Thyroid gland (tissue), 4 donors: ENCODE data around the gene CDKN2D. TPM values are rescaled to one million over a fixed set of nuclear protein-coding genes. Genes with fewer than 3 reads are reported as not detected.

Experiments
- DNase-seq, 2 donors: peaks; one replicate each; pipeline ENCODE4 v3.0.0-alpha.2; 2019
- H3K27ac ChIP-seq, 3 donors: fragments of 200-600 bp; sonication (generic); 1 replicate in 2 of 3; 2 replicates in 1 of 3; pipeline ENCODE4 v1.5.1; 2016 to 2019; ENCODE audit warnings: mild to moderate bottlenecking in 1 of 3, moderate library complexity in 1 of 3
- H3K27me3 ChIP-seq: fragments of 200-600 bp; sonication (generic); one replicate; pipeline ENCODE4 v1.5.1; 2019
- H3K36me3 ChIP-seq, 2 donors: fragments of 200-600 bp; sonication (generic); one replicate each; pipeline ENCODE4 v1.5.1; 2016 to 2019
- H3K4me1 ChIP-seq, 2 donors: fragments of 200-600 bp; sonication (generic); one replicate each; pipeline ENCODE4 v1.5.1; 2017 to 2019
- H3K4me3 ChIP-seq, 3 donors: fragments of 200-600 bp; sonication (generic); replicated peaks in 1 of 3; 1 replicate in 2 of 3; 2 replicates in 1 of 3; pipeline ENCODE4 v1.5.1; 2016; ENCODE audit warnings: mild to moderate bottlenecking in 1 of 3
- H3K9me3 ChIP-seq: fragments of 200-600 bp; sonication (generic); one replicate; pipeline ENCODE4 v1.5.1; 2017
- CTCF ChIP-seq, 6 experiments: fragments of 200-600 bp in 3 of 6; fragments of 450-650 bp in 3 of 6; sonication (generic) in 3 of 6; IDR thresholded peaks; one replicate each; pipeline ENCODE4 v1.5.1; 2016 to 2019; ENCODE audit warnings: antibody characterized with exemption in 6 of 6, mild to moderate bottlenecking in 2 of 6, inconsistent platforms in 1 of 6, moderate library complexity in 1 of 6
- POLR2A ChIP-seq, 2 donors: fragments of 450-650 bp; IDR thresholded peaks; one replicate each; pipeline ENCODE4 v1.6.1; 2017; ENCODE audit warnings: antibody characterized with exemption in 2 of 2, mild to moderate bottlenecking in 2 of 2, moderate library complexity in 1 of 2
- WGBS, 2 donors: methylation state at CpG; one replicate each; pipeline ENCODE4 v1.1.5; 2017; 5-methylcytosine and 5-hydroxymethylcytosine counted together
- intact Hi-C: fragments of 100-400 bp; cut with DNase I; formaldehyde crosslinking; loops from one replicate; pipeline ENCODE4 v1.15.1; 2023
- total RNA-seq, 4 donors: library from RNA; depleted of rRNA; stranded (reverse); fragments of >200 nt; gene quantifications; one replicate each; pipeline ENCODE4 v1.2.3, GENCODE V29; 2016

The CDKN2D gene
- total RNA-seq, 4 donors from 2014 or later: 2.0 to 8.2 (median 3.7) TPM

DNA sequence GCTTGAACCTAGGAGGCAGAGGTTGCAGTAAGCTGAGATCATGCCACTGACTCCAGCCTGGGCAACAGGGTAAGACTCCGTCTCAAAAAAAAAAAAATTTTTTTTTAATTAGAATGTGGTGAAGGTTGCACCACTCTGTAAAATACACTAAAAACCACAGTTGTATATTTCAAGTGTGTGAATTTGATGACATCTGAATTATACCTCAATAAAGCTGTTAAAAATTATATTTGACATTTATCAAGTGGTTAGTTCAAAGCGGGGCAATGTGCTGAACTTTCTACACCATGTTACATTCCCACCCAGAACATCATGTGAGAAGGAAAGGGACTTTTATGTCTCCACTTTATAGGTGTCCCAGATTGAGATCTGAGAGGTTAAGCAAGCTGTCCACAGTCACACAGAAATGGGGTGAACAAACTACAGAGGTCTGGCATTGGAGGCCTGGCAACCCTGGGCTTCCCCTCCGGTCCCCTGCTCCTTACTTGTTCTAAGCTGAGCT lies 45.6 kb downstream of the CDKN2D start:
- H3K4me1 ChIP-seq: peaks cover 2 to 6% of the 10 kb centered on the region in 2 donors
- no peaks in the 10 kb centered on the region for H3K27me3 ChIP-seq
- no peaks in the 10 kb centered on the region for H3K36me3 ChIP-seq
- intact Hi-C loops: no loop called here
- H3K27ac ChIP-seq: no peak overlapping the region
- WGBS, 2 donors: 82 to 85% methylated on average over 3 of the region's 3 CpGs
- TF ChIP-seq CTCF (IDR thresholded peaks at IDR 0.05) (no peak), POLR2A (IDR thresholded peaks at IDR 0.05) (no peak)
- H3K9me3 ChIP-seq: no peaks in the 10 kb centered on the region
- DNase-seq: no peak
- H3K4me3 ChIP-seq: no peak overlapping the region

- Histone ChIP-seq H3K4me1 (peaks cover 13 to 18% of the 10 kb centered on the region in 2 donors), H3K36me3 (no peaks in the 10 kb centered on the region), H3K9me3 (no peaks in the 10 kb centered on the region), H3K27me3 (peaks cover 7% of the 10 kb centered on the region), H3K4me3 (no peak overlapping the region), H3K27ac (no peak overlapping the region)
- no peak for DNase-seq
- WGBS, 2 donors: 81 to 82% methylated on average over 11 to 13 of the region's 13 CpGs
- TF ChIP-seq CTCF (IDR thresholded peaks at IDR 0.05): no peak
- no peak for TF ChIP-seq POLR2A (IDR thresholded peaks at IDR 0.05)
- intact Hi-C loops: no loop called here
Observed at GRCh38 chr19:10521461-10522171, 47.2 kb downstream of the CDKN2D start.

- intact Hi-C loops: no loop called here
- Histone ChIP-seq H3K4me3 (no peak overlapping the region), H3K36me3 (no peaks in the 10 kb centered on the region), H3K4me1 (peaks cover 13 to 18% of the 10 kb centered on the region in 2 donors), H3K27ac (no peak overlapping the region), H3K9me3 (no peaks in the 10 kb centered on the region), H3K27me3 (peaks cover 7% of the 10 kb centered on the region)
- TF ChIP-seq CTCF (IDR thresholded peaks at IDR 0.05): no peak
- TF ChIP-seq POLR2A (IDR thresholded peaks at IDR 0.05): no peak
- WGBS, 2 donors: 79 to 86% methylated on average over 13 to 15 of the region's 15 CpGs
- DNase-seq: no peak
Observed at GRCh38 chr19:10520652-10521318, 48.0 kb downstream of the CDKN2D start.

DNA sequence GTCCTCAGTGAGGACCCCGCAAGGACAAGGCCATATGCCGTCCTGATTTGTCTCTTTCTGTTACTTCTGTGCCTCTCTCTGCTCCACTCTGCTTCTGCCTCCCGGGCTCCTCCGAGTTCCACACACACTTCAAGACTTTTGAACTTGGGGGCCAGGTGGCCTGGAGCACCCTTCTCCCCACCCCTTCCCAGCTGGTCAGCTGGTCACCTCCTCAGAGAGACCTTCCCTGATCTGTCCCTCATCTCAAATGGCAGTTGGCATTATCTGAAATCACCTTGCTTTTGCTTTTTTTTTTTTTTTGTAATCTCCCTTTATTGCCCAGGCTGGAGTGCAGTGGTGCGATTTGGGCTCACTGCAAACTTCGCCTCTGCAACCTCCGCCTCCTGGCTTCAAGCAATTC lies 49.4 kb downstream of the CDKN2D start:
- Histone ChIP-seq H3K36me3 (no peaks in the 10 kb centered on the region), H3K4me1 (peaks cover 13 to 21% of the 10 kb centered on the region in 2 donors), H3K27ac (no peak overlapping the region), H3K9me3 (no peaks in the 10 kb centered on the region), H3K27me3 (peaks cover 7% of the 10 kb centered on the region), H3K4me3 (no peak overlapping the region)
- DNase-seq: no peak
- no peak for TF ChIP-seq CTCF (IDR thresholded peaks at IDR 0.05)
- TF ChIP-seq POLR2A (IDR thresholded peaks at IDR 0.05): no peak
- 78 to 80% methylated on average over 7 of the region's 7 CpGs for WGBS, 2 donors
- intact Hi-C loops: no loop called here
